SK-N-SH treated with all-trans-retinoic acid at 6 μM for 48 hours (cell line): ENCODE data around the gene TRPC1.

Experiments
- ATAC-seq: fragments of 200-7000 bp; cut with Tn5 transposase; 3 replicates; pipeline ENCODE4 v1.9.1; 2020; ENCODE audit warnings: mild to moderate bottlenecking, moderate library complexity
- ARNTL ChIP-seq: fragments of 450-650 bp; formaldehyde crosslinking; IDR thresholded peaks from 2 replicates; pipeline ENCODE4 v1.5.0; 2020; ENCODE audit warnings: low read depth, mild to moderate bottlenecking, moderate library complexity, borderline replicate concordance
- BACH2 ChIP-seq: fragments of 250-450 bp; sonication (Bioruptor Pico); IDR thresholded peaks from 2 replicates; pipeline ENCODE4 v1.9.0; 2021; ENCODE audit warnings: mild to moderate bottlenecking, borderline replicate concordance
- CREB5 ChIP-seq: fragments of 250-450 bp; sonication (Bioruptor Pico); IDR thresholded peaks from 2 replicates; pipeline ENCODE4 v1.5.1; 2020; ENCODE audit warnings: low read depth, mild to moderate bottlenecking, moderate library complexity
- CSDC2 ChIP-seq: fragments of 250-450 bp; sonication (Bioruptor Pico); IDR thresholded peaks from 2 replicates; pipeline ENCODE4 v1.5.0; 2020; ENCODE audit warnings: mild to moderate bottlenecking, moderate library complexity
- CSRNP3 ChIP-seq: fragments of 250-450 bp; sonication (Bioruptor Pico); IDR thresholded peaks from 2 replicates; pipeline ENCODE4 v1.5.1; 2021; ENCODE audit warnings: mild to moderate bottlenecking, moderate library complexity
- ESRRG ChIP-seq: fragments of 250-450 bp; sonication (Bioruptor Pico); IDR thresholded peaks from 2 replicates; pipeline ENCODE4 v1.6.1; 2021; ENCODE audit warnings: mild to moderate bottlenecking
- GLIS3 ChIP-seq: fragments of 250-450 bp; sonication (Bioruptor Pico); IDR thresholded peaks from 2 replicates; pipeline ENCODE4 v1.5.0; 2020; ENCODE audit warnings: mild to moderate bottlenecking, moderate library complexity
- ISL1 ChIP-seq: fragments of 250-450 bp; sonication (Bioruptor Pico); IDR thresholded peaks from 2 replicates; pipeline ENCODE4 v2.1.2; 2022; ENCODE audit warnings: mild to moderate bottlenecking, moderate library complexity
- OSR1 ChIP-seq: fragments of 250-450 bp; sonication (Bioruptor Pico); IDR thresholded peaks from 2 replicates; pipeline ENCODE4 v1.8.0; 2022; ENCODE audit warnings: moderate library complexity, mild to moderate bottlenecking, inconsistent platforms
- PATZ1 ChIP-seq: fragments of 250-450 bp; sonication (Bioruptor Pico); IDR thresholded peaks from 2 replicates; pipeline ENCODE4 v1.8.0; 2020; ENCODE audit warnings: mild to moderate bottlenecking, moderate library complexity, borderline replicate concordance
- POU6F1 ChIP-seq: fragments of 250-450 bp; sonication (Bioruptor Pico); IDR thresholded peaks from 2 replicates; pipeline ENCODE4 v1.8.0; 2021; ENCODE audit warnings: low read depth, mild to moderate bottlenecking, moderate library complexity, borderline replicate concordance
- PPARA ChIP-seq: fragments of 250-450 bp; sonication (Bioruptor Pico); IDR thresholded peaks from 2 replicates; pipeline ENCODE4 v1.5.0; 2020; ENCODE audit warnings: mild to moderate bottlenecking, borderline replicate concordance
- RARB ChIP-seq: fragments of 250-450 bp; sonication (Bioruptor Pico); IDR thresholded peaks from 2 replicates; pipeline ENCODE4 v1.8.0; 2021; ENCODE audit warnings: mild to moderate bottlenecking, moderate library complexity
- SNAI2 ChIP-seq: fragments of 250-450 bp; sonication (Bioruptor Pico); IDR thresholded peaks from 2 replicates; pipeline ENCODE4 v1.5.0; 2020; ENCODE audit warnings: mild to moderate bottlenecking, moderate library complexity
- TCF4 ChIP-seq: fragments of 250-450 bp; sonication (Bioruptor Pico); IDR thresholded peaks from 2 replicates; pipeline ENCODE4 v1.8.0; 2021; ENCODE audit warnings: mild to moderate bottlenecking, moderate library complexity, borderline replicate concordance
- TOX ChIP-seq: fragments of 250-450 bp; sonication (Bioruptor Pico); IDR thresholded peaks from 2 replicates; pipeline ENCODE4 v1.8.0; 2021; ENCODE audit warnings: mild to moderate bottlenecking, moderate library complexity, borderline replicate concordance
- TSHZ2 ChIP-seq: fragments of 250-450 bp; sonication (Bioruptor Pico); IDR thresholded peaks from 2 replicates; pipeline ENCODE4 v1.5.0; 2020; ENCODE audit warnings: mild to moderate bottlenecking, moderate library complexity
- ZC3H10 ChIP-seq: fragments of 250-450 bp; sonication (Bioruptor Pico); IDR thresholded peaks from 2 replicates; pipeline ENCODE4 v1.5.1; 2021; ENCODE audit warnings: mild to moderate bottlenecking, moderate library complexity
- ZFP3 ChIP-seq: fragments of 250-450 bp; sonication (Bioruptor Pico); IDR thresholded peaks from 2 replicates; pipeline ENCODE4 v1.5.0; 2020; ENCODE audit warnings: mild to moderate bottlenecking, moderate library complexity
- ZFP30 ChIP-seq: fragments of 450-650 bp; formaldehyde crosslinking; IDR thresholded peaks from 2 replicates; pipeline ENCODE4 v1.5.0; 2022; ENCODE audit warnings: mild to moderate bottlenecking, moderate library complexity
- ZNF565 ChIP-seq: fragments of 450-650 bp; formaldehyde crosslinking; conservative IDR thresholded peaks from 2 replicates; pipeline ENCODE4 v1.5.0; 2020; ENCODE audit warnings: low read depth, mild to moderate bottlenecking, moderate library complexity
- ZNF70 ChIP-seq: fragments of 450-650 bp; formaldehyde crosslinking; IDR thresholded peaks from 2 replicates; pipeline ENCODE4 v1.5.0; 2020; ENCODE audit warnings: mild to moderate bottlenecking, moderate library complexity
- ZNF8 ChIP-seq: fragments of 450-650 bp; formaldehyde crosslinking; IDR thresholded peaks from 2 replicates; pipeline ENCODE4 v1.5.0; 2020; ENCODE audit warnings: mild to moderate bottlenecking, moderate library complexity

Gene TRPC1

GRCh38 chr3:142837526-142837925 lies 113.7 kb downstream of the TRPC1 start:
- TF ChIP-seq SNAI2 (CRISPR knock-in tag): no peak
- no peak for TF ChIP-seq PPARA (CRISPR knock-in tag)
- TF ChIP-seq CSDC2 (CRISPR knock-in tag): no peak
- TF ChIP-seq TOX (CRISPR knock-in tag): no peak
- no peak for TF ChIP-seq RARB (CRISPR knock-in tag)
- no peak for TF ChIP-seq ZC3H10 (CRISPR knock-in tag)
- ATAC-seq: no peak

GRCh38 chr3:142839831-142840230 lies 116.0 kb downstream of the TRPC1 start:
- no peak for TF ChIP-seq ZFP30 (CRISPR knock-in tag)
- no peak for TF ChIP-seq ARNTL
- TF ChIP-seq ZNF70 (CRISPR knock-in tag): no peak
- no peak for TF ChIP-seq ZFP3 (CRISPR knock-in tag)
- TF ChIP-seq TSHZ2 (CRISPR knock-in tag): no peak
- no peak for TF ChIP-seq BACH2 (CRISPR knock-in tag)
- no peak for TF ChIP-seq CSRNP3 (CRISPR knock-in tag)
- no peak for TF ChIP-seq POU6F1 (CRISPR knock-in tag)
- no peak for TF ChIP-seq ZNF8 (CRISPR knock-in tag)
- TF ChIP-seq ESRRG (CRISPR knock-in tag): no peak
- TF ChIP-seq GLIS3 (CRISPR knock-in tag): no peak
- no peak for TF ChIP-seq RARB (CRISPR knock-in tag)
- no peak for TF ChIP-seq CSDC2 (CRISPR knock-in tag)
- no peak for TF ChIP-seq ISL1 (CRISPR knock-in tag)
- TF ChIP-seq ZNF565 (CRISPR knock-in tag): no peak
- TF ChIP-seq TCF4: no peak
- no peak for TF ChIP-seq TOX (CRISPR knock-in tag)
- no peak for TF ChIP-seq SNAI2 (CRISPR knock-in tag)
- no peak for TF ChIP-seq OSR1 (CRISPR knock-in tag)
- ATAC-seq: no peak

GRCh38 chr3:142844339-142844977 lies 120.6 kb downstream of the TRPC1 start:
- ATAC-seq: peak; percentile 64; the same call in 2 of the 3 replicates
- no peak for TF ChIP-seq PATZ1
- no peak for TF ChIP-seq ESRRG (CRISPR knock-in tag)
- TF ChIP-seq BACH2 (CRISPR knock-in tag): no peak
- no peak for TF ChIP-seq POU6F1 (CRISPR knock-in tag)
- no peak for TF ChIP-seq SNAI2 (CRISPR knock-in tag)
- no peak for TF ChIP-seq ZFP3 (CRISPR knock-in tag)
- TF ChIP-seq TCF4: no peak
- no peak for TF ChIP-seq ZC3H10 (CRISPR knock-in tag)
- TF ChIP-seq RARB (CRISPR knock-in tag): no peak
- no peak for TF ChIP-seq ZNF565 (CRISPR knock-in tag)
- TF ChIP-seq CREB5: no peak
